ENCODE measurements around the gene MRPL46.
"Not testable (repeated sequence)": the region's sequence is repeated elsewhere in the genome, so short reads cannot be mapped to it uniquely, and the experiment has no call there.

The MRPL46 gene

DNA sequence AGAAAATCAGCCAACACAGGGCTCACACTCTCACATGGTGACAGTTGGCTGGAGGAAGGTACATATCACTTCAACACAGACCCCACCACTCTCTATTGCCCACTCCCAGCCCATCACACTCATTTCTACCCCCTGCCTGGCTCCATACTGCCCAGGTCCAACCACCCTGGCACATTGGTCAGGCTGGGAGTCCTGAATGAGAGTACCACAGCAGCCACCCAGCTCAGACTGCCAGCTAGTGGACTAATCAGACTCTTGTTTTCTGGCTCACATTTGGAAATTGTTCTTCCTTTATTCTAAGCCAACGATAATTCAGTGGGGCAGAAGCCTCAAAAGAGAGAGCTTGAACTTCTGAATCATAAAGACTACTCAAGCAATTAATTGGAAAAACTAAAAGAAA is 20.0 kb downstream of the MRPL46 start:
- no peak for DNase-seq (ENCODE audit: low read depth in 2 of 2)

DNA sequence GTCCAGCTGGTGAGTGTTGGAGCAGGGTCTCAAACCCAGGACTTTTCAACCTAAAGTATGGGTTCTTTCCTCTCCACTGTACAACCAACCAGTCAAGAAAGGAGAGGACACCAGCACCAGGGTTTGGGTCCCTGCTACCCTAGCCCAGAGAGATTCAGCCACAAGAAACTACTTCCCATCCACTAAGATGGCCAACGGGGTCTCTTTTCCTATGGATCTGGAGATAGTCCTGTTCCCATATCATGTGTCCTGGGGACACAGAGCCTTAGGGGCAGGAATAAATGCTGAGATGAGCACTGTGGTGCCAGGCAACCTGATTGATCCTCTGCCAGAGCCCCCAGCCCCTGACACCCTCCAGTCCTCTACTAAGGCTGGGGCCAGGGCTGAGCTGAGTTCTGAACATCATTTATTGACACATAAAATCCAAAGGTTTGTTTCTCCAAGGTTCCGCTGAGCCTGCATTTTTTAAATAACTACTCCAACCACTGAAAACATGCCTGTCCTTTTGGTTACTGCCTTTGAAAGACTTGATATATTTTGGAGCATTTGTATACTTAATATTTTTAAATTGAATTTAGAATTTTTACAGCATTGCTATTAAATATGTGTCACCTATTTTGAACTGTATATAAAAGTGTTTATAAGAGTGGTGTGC is 26.0 kb downstream of the MRPL46 start:
- DNase-seq (ENCODE audit: low read depth in 2 of 2): no peak

DNA sequence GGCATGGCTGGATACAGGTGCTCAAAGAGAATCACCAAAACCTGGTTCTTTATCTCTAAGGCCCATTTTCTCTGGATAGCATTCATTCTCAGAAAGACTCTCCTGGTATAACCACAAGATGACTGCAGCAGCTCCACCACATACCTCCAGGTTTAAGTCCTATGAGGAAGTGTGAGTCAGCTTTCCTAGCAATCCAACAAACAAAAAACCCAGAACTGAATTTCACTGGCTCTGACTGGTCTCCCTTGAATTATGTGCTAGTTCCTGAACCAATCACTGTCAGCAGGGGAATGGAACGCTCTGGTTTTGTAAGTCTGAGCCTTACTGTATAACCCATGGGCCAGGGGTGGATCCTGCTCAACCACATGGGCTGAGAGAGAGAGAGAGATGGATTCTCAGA is 27.2 kb downstream of the MRPL46 start:
- no peak for DNase-seq (ENCODE audit: low read depth in 2 of 2)

DNA sequence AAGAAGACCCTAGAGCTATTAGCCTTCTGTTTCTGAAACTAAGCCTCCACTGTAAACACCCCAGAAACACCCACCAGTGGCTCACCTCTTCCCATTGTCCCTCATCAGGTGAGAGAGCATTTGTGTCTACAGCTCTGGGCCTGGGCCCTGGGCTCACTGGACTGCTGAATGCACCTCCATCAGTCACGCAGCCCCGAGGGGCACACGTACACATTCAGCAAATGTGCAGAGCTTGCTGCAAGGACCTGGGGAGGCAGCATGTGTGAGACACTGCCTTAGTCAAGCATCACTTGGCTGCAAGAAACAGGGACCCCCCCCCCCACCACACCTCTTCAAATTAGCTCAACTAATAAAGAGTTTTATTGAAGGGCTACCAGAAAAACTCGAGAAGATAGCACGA is 29.0 kb downstream of the MRPL46 start:
- no peak for DNase-seq (ENCODE audit: low read depth in 2 of 2)

DNA sequence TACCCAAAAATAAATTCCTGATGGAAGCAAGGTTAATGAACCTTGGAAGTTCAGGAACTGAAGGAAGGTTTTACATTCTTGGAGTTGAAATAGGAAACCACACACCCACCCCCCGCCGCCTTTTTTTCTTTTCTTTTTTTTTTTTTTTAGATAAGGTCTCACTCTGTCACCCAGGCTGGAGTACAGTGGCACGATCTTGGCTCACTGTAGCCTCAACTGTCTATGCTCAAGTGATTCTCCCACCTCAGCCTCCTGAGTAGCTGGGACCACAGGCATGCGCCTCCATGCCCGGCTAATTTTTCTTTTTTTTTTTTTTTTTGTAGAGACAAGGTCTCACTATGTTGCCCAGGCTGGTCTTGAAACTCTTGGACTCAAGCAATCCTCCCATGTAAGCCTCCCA is 33.1 kb downstream of the MRPL46 start:
- not testable (repeated sequence) for DNase-seq (ENCODE audit: low read depth in 2 of 2)

DNA sequence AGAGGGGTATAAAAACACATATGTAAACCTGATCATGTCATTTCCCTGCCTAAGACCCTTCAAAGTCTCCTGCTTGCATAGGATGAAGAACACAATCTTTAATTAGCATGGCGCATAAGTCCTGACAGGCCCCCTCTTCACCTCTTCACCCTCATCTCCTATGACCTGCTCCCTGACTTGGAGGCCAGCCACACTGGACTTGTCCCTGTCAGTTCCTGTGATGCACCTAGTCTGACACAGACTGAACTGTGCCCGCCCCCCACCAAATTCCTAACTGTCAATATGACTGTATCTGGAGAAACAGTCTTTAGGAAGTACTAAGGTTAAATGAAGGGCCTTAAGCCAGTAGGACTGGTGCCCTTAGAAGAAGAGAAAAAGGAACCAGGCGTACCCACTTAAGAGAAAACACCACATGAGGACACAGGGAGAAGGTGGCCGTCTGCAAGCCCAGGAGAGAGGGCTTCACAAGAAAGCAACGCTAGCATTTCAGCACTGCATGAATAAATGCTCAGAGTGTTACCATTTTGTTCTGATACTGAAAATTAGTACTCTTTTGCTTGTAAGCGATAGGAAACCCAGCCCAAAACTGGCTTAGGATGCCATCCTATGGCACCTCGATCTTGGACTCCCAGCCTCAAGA is 34.0 kb downstream of the MRPL46 start:
- DNase-seq (ENCODE audit: low read depth in 2 of 2): no peak

DNA sequence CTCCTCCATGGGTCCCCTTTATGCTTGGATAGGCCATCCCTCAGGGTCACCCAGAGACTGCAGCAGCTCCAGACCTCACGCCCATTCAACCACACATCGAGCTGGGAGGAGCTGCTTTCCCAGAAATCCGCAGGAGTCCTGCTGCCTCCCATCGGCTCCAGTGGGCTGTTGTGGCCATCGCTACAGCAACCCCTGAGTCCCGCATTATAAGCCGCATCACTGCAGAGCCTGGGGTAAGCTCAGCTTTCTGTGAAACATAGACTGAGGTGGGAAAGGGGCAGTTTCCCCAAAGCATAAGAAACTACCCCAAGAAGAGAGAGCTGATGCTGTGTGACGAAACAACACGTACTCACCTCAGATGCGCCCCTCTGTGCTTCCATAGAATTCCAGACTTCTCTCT is 35.7 kb downstream of the MRPL46 start:
- no peak for DNase-seq (ENCODE audit: low read depth in 2 of 2)

DNA sequence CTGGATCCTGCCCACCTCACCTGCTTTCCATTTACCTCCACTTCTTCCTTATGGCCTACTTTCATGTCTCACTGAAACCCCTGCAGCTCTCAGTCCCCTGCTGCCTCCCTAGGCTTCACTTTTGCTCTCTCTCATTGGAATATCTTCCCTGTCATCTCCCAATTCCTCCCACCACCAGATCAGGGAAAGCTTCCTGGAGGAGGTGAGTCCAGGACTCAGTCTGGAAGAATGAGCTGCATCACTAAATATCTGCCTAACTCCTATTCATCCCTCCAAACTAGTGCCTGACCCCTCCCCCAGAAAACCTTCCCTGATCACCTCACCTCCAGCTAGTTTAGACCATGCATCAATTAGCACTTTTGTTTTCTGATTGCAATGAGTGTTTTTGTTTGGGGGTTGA is 37.1 kb downstream of the MRPL46 start:
- DNase-seq (ENCODE audit: low read depth in 2 of 2): no peak

DNA sequence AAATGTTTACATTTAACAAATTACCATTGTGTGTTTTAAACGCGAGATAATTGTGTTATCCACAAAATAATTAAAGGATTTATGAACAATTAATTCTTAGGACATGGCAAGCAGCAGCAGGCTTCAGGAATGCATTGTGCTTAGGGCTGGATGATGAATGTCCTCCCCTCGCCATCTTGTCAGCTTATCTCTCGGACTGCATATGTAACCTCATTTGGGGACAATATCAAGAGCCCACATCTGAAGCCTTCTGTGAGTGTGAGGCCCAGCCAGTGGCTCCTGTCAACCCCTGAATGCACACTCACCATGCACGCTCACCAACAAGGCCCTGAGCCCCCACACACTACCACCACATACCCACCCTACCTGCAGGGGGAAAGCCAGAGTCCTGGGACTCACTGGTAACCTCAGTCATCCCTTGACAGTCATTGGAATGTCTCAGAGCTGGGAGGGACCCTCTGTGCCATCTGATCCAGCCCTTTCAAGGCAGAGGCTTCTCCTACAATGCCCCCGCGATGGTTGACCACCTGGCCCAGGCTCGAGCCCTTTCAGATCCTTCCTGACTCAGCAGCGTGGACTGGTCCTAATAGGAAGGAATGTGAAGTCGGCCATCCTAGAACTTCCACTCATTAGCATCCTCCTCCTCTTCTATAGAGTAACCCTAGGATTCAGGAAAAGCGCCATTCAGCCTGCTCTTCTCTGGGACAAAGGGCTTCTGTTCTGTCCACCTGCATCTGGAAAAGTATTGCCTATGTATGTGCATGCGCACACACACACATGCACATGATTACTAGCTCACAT is 38.2 kb downstream of the MRPL46 start:
- DNase-seq (ENCODE audit: low read depth in 2 of 2): no peak

DNA sequence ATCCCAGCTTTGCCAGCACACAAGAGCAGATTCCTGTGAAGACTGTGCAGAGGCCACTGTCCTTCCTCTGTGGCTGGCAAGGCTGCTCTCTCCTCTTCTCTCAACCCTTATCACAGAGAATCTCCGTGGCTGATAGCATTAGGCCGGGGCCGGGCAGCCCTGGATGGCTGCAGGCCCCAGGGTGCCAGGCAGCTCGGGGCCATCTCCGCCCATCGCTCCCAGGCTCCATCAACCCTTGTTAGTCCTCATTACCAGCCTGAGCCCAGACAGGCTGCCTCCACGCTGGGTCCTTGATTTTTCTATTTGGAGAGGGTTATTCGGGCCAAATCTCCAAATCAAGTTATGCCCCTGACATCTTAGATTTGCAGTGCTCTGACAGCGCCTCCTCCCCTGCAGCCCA is 39.1 kb downstream of the MRPL46 start:
- DNase-seq (ENCODE audit: low read depth in 2 of 2): no peak

DNA sequence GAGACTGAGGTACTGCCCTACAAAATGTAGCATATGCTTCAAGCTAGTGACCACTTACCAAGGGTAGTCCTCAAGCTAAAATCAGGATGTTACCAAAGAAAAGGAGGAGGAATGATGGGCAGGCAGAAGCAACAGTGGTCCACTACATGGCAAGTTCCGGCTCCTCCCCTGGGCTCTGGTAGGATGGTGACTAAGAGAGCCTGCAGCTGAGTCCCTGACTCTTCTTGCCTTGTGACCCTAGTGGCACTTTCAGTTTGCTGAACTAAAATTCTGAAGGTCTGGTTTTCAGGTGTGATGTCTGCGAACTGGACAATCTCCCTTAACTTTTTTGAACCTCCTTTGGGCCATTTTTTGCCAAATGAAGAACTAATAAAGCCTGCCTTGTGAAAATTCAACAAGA is 40.9 kb downstream of the MRPL46 start:
- DNase-seq (ENCODE audit: low read depth in 2 of 2): no peak

DNA sequence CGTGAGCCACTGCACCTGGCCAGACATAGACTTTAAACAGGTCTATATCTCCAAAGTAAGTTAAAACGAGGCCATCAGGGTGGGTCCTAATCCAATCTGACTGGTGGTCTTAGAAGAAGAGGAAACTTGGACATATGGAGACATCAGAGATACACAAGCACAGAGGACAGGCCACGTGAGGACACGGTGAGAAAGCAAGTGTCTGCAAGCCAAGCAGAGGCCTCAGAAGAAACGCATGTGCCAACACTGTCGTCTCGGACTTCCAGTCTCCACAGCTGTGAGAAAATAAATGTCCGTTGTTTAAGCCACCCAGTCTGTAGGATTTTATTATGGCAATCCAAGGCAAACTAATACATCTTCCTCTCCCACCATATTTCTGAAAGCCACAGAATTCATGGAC is 43.9 kb downstream of the MRPL46 start:
- DNase-seq (ENCODE audit: low read depth in 2 of 2): no peak

DNA sequence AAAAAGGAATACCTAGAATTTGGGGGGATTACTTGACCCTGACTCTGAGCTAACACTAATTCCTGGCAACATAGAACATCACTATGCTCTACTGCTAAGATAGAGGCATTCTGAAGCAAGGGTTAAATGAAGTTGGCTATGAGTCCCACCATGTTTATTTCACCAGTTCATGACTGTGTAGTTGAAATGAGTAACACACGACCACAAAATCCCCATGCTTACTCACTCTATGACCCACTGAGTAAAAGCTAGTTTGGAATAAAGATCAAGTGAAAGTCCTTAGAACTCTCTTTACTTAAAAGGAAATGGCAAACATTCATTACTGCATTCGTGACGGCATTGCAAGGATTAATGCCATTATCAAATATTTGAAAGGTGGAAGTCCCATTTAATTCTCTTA is 47.4 kb downstream of the MRPL46 start:
- peak in 1 of 2 donors; percentile 17 for DNase-seq (ENCODE audit: low read depth in 2 of 2)

Measured in stimulated activated CD4-positive, alpha-beta T cell treated with anti-CD3 and anti-CD28 coated beads, Interleukin-15, amount 100 ng/mL, for 48 hours (primary cell).